Measurements from ENCODE around the gene SHMT2.

- TF ChIP-seq REST (IDR thresholded peaks at IDR 0.05; ENCODE audit: insufficient read depth in 1 of 2, low read depth in 2 of 2, low read length in 2 of 2) (no peak), POLR2AphosphoS5 (IDR thresholded peaks at IDR 0.05; ENCODE audit: low read depth, low read length) (no peak), TAF1 (IDR thresholded peaks at IDR 0.05; ENCODE audit: borderline replicate concordance, insufficient read depth, low read length) (no peak)
Measured at GRCh38 chr12:57236925-57237595, 7.5 kb downstream of the SHMT2 start.

Data from PFSK-1 (cell line).